Astrocyte of the cerebellum (primary cell): ENCODE results near the gene AMD1.
"Not testable (repeated sequence)": the region's sequence is repeated elsewhere in the genome, so short reads cannot be mapped to it uniquely, and the experiment has no call there.

Experiments
- DNase-seq: peaks from one replicate; pipeline ENCODE4 v3.0.0-alpha.2; 2011; ENCODE audit warnings: low read depth
- H3K4me3 ChIP-seq: 2 replicates; pipeline ENCODE4 v1.5.1; 2011; ENCODE audit warnings: mild to moderate bottlenecking, low read depth, low read length, moderate library complexity
- in situ Hi-C: cut with HindIII; loops from 2 replicates; pipeline ENCODE4 v1.10.0; 2017; ENCODE audit warnings: low sequenced_read_pairs
- TF ChIP-seq, protein P1 (sequence below): IDR thresholded peaks from 2 replicates; pipeline ENCODE4 v1.5.1; 2012; ENCODE audit warnings: low read length, low read depth, moderate library complexity, mild to moderate bottlenecking; ENCODE audit errors: missing control alignments

AMD1 gene

DNA sequence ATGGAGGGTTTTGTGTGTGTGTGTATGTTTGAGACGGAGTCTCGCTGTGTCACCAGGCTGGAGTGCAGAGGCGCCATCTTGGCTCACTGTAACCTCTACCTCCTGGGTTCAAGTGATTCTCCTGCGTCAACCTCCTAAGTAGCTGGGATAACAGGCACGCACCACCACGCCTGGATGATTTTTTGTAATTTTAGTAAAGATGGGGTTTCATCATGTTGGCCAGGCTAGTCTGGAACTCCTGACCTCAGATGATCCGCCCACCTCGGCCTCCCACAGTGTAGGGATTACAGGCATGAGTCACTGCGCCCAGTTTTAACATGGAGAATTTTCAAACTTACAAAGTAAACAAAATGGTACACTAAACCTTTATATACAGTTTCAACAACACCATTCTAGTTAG, 22.8 kb downstream of the AMD1 start:
- TF ChIP-seq, protein P1, sequence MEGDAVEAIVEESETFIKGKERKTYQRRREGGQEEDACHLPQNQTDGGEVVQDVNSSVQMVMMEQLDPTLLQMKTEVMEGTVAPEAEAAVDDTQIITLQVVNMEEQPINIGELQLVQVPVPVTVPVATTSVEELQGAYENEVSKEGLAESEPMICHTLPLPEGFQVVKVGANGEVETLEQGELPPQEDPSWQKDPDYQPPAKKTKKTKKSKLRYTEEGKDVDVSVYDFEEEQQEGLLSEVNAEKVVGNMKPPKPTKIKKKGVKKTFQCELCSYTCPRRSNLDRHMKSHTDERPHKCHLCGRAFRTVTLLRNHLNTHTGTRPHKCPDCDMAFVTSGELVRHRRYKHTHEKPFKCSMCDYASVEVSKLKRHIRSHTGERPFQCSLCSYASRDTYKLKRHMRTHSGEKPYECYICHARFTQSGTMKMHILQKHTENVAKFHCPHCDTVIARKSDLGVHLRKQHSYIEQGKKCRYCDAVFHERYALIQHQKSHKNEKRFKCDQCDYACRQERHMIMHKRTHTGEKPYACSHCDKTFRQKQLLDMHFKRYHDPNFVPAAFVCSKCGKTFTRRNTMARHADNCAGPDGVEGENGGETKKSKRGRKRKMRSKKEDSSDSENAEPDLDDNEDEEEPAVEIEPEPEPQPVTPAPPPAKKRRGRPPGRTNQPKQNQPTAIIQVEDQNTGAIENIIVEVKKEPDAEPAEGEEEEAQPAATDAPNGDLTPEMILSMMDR, result no peak
- H3K4me3 ChIP-seq, result no peak overlapping the region
- no peak for DNase-seq
- in situ Hi-C loops, result no loop called here

DNA sequence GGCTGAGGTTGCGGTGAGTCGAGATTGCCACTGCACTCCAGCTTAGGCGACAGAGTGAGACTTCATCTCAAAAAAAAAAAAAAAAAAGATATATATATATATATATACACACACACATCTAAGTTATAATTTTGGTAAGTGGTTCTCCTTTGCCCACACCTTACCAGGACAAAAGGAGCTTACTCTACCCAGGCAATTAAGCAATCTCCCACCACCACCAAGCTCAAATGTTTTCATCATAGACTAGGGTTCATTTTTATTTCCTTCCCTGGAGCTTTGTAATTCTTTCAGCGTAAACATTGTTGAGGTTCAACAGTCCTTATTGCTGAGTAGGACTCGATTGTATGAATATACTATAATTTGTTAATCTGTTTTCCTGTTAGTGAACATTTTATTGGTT, 23.5 kb downstream of the AMD1 start:
- no peak overlapping the region for H3K4me3 ChIP-seq
- in situ Hi-C loops, result no loop called here
- no peak for DNase-seq
- TF ChIP-seq, protein P1, result no peak

DNA sequence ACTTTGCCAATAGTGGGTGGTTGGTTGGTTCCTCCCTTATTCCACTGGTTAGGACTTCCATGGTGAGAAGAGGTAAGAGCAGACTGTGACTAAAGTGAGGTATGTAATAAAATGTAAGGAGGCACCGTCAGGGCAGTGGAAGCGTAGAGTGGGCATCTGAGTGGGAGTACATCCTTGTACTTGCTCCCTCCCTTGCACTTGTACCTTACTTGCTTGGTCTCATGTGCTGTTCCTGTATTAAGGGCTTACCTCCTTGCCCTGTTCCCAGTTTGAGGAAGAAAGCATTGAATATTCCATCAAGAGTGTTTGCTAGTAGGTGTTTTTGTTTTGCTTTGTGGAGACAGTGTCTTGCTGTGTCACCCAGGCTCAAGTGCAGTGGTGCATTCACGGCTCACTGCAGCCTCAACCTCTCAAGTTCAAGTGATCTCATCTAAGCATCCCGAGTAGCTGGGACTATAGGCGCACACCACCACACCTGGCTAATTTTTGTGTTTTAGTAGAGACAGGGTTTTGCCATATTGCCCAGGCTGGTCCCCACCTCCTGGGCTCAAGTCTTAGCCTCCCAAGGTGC, 25.5 kb downstream of the AMD1 start:
- DNase-seq, result no peak
- TF ChIP-seq, protein P1, result no peak
- in situ Hi-C loops, result no loop called here
- H3K4me3 ChIP-seq, result no peak overlapping the region

DNA sequence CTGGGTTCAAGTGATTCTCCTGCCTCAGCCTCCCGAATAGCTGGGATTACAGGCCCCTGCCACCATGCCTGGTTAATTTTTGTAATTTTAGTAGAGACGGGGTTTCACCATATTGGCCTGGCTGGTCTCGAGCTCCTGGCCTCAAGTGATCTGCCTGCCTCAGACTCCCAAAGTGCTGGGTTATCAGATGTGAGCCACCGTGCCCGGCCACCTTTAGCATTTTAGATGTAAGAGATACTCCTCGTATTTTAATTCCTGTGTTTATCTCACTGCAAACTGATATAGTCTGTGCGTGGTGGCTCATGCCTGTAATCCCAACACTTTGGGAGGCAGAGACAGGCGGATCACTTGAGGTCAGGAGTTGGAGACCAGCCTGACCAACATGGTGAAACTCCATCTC, 27.0 kb downstream of the AMD1 start:
- H3K4me3 ChIP-seq, DNase-seq, in situ Hi-C loops: not testable (repeated sequence)

DNA sequence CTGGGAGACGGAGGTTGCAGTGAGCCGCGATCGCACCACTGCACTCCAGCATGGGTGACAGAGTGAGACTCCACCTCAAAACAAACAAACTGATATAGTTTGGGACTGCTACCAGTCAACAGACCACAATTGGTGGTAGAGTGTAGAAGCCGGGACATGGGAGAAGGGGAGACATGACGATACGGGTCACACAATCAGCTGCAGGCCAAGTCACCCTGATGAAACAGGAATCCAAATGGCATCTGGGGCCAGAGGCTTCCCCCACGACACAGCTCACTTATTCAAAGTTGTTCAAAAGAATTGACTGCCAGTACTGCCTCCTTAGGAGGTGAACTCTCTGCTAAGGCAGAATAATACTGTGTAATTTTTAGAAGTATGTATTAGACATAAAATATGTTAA, 27.5 kb downstream of the AMD1 start:
- in situ Hi-C loops, result no loop called here
- DNase-seq, result no peak
- TF ChIP-seq, protein P1, result no peak
- no peak overlapping the region for H3K4me3 ChIP-seq

DNA sequence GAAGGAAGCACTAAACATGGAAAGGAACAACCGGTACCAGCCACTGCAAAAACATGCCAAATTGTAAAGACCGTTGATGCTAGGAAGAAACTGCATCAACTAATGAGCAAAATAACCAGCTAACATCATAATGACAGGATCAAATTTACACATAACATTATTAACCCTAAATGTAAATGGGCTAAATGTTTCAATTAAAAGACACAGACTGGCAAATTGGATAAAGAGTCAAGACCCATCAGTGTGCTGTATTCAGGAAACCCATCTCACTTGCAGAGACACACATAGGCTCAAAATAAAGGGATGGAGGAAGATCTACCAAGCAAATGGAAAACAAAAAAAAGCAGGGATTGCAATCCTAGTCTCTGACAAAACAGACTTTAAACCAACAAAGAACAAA, 31.7 kb downstream of the AMD1 start:
- in situ Hi-C loops, result not testable (repeated sequence)

DNA sequence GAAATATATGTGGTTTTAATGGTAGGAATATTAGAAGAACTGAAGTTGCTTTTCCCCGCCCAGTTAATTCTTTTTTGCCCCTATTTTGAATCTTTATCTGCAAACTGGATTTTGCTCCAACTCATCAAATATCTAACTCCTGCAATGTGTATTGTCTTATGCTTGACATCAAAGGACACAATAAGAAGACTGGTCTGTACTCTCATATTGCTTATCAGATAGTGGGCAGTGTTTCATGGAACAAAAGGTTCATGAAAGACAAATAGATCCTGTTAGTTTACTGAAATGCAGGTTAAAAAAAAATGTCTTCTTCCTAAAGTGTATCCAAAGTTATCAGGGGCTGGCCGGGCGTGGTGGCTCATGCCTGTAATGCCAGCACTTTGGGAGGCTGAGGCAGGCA, 56.2 kb downstream of the AMD1 start:
- DNase-seq, result no peak
- TF ChIP-seq, protein P1, result no peak
- H3K4me3 ChIP-seq, result no peak overlapping the region
- in situ Hi-C loops, result no loop called here

More for the DNA sequence above, 31.7 kb downstream of the AMD1 start:
- DNase-seq, H3K4me3 ChIP-seq: not testable (repeated sequence)

DNA sequence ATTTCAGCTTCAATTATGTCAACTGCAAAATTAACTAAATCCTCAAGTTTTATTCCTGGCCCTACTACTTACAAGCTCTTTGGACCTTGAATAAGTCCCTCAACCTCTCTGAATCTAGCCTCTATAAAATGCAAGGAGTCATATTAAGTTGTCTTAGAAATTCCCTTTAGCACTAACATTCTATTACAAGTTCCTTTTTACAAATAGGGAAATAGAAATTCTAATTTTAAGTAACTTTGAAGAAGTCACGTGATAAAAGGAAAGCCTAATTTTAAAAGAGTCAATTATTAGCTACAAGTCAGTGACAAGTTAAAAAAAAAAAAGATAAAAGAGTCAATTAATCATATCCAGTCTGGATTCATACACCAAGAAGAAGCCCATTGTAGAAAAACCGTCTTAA, 59.3 kb downstream of the AMD1 start:
- no peak for DNase-seq
- in situ Hi-C loops, result no loop called here
- TF ChIP-seq, protein P1, result no peak
- no peak overlapping the region for H3K4me3 ChIP-seq
